Spleen (tissue), 7 donors: ENCODE data around the gene ENTPD2.
"Not testable (repeated sequence)": the region's sequence is repeated elsewhere in the genome, so short reads cannot be mapped to it uniquely, and the experiment has no call there.

Experiments used
- POLR2A ChIP-seq, 3 donors: fragments of 450-650 bp; IDR thresholded peaks; one replicate each; pipeline ENCODE4 v1.5.1; 2017; ENCODE audit warnings: antibody characterized with exemption in 3 of 3, mild to moderate bottlenecking in 1 of 3
- TF ChIP-seq, protein P1 (sequence below), 11 experiments: fragments of 200-600 bp in 7 of 11; fragments of 450-650 bp in 4 of 11; sonication (generic) in 4 of 11; IDR thresholded peaks in 8 of 11; conservative IDR thresholded peaks in 3 of 11; 1 replicate in 7 of 11; 2 replicates in 4 of 11; pipeline versions ENCODE4 v1.4.0 to v1.8.0; 2016 to 2021; ENCODE audit warnings: antibody characterized with exemption in 11 of 11, inconsistent platforms in 4 of 11, mild to moderate bottlenecking in 1 of 11
- donor health status: DM: no; HTN: no; CAD: no; lungs with moderate emphysema.
- donor health status: DM: no; HTN: no; CAD: no.
- donor health status: DM: no; HTN: no; CAD: no.

GRCh38 chr9:137062798-137063197 lies 8.9 kb upstream of the ENTPD2 start:
- TF ChIP-seq, protein P1, sequence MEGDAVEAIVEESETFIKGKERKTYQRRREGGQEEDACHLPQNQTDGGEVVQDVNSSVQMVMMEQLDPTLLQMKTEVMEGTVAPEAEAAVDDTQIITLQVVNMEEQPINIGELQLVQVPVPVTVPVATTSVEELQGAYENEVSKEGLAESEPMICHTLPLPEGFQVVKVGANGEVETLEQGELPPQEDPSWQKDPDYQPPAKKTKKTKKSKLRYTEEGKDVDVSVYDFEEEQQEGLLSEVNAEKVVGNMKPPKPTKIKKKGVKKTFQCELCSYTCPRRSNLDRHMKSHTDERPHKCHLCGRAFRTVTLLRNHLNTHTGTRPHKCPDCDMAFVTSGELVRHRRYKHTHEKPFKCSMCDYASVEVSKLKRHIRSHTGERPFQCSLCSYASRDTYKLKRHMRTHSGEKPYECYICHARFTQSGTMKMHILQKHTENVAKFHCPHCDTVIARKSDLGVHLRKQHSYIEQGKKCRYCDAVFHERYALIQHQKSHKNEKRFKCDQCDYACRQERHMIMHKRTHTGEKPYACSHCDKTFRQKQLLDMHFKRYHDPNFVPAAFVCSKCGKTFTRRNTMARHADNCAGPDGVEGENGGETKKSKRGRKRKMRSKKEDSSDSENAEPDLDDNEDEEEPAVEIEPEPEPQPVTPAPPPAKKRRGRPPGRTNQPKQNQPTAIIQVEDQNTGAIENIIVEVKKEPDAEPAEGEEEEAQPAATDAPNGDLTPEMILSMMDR (IDR thresholded peaks at IDR 0.05 in 8 of 11, conservative IDR thresholded peaks at IDR 0.05 in 3 of 11): not testable (repeated sequence)
- not testable (repeated sequence) for TF ChIP-seq POLR2A (IDR thresholded peaks at IDR 0.05)
